EH (cell line): ENCODE results near the gene SWAP70.
"Not testable (repeated sequence)": the region's sequence is repeated elsewhere in the genome, so short reads cannot be mapped to it uniquely, and the experiment has no call there.

Experiments used
- DNase-seq: peaks from one replicate; pipeline ENCODE4 v3.0.0-alpha.2; 2015; ENCODE audit warnings: low read depth

SWAP70 gene

GRCh38 chr11:9692691-9693090 is 28.8 kb downstream of the SWAP70 start:
- DNase-seq = no peak

GRCh38 chr11:9693801-9694553 is 30.1 kb downstream of the SWAP70 start:
- DNase-seq = no peak

DNA sequence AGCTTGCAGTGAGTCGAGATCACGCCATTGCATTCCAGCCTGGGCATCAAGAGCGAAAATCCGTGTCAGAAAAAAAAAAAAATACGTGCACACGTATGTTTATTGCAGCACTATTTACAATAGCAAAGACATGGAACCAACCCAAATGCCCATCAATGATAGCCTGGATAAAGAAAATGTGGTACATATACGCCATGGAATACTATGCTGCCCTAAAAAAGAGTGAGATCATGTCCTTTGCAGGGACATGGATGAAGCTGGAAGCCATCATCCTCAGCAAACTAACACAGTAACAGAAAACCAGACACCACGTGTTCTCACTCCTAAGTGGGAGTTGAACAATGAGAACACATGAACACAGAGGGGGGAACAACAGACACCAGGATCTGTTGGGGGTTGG is 31.4 kb downstream of the SWAP70 start:
- DNase-seq = not testable (repeated sequence)

GRCh38 chr11:9697766-9698165 is 33.9 kb downstream of the SWAP70 start:
- DNase-seq = no peak

GRCh38 chr11:9700105-9700801 is 36.4 kb downstream of the SWAP70 start:
- DNase-seq = no peak

GRCh38 chr11:9701799-9702198 is 37.9 kb downstream of the SWAP70 start:
- no peak for DNase-seq

DNA sequence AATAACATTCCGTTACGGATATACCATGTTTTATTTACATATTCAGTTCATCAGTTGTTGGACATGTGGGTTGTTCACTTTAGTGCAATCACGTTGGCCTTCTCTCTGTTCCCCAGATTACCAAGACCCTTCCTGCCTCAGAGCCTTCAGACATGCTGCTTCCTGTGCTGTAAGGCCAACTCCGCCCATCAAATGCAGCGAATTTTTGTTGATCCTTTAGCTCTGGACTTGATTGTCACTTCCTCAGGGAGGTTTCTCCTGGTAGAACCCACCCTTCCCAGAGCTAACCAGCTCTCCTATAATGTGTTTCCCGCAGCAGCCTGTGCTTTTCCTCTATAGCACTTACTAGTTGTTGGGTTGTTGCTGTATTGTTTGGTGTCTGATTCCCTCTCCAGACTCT is 39.4 kb downstream of the SWAP70 start:
- DNase-seq = no peak

GRCh38 chr11:9704037-9704436 is 40.2 kb downstream of the SWAP70 start:
- no peak for DNase-seq

GRCh38 chr11:9704620-9705019 is 40.7 kb downstream of the SWAP70 start:
- DNase-seq = no peak

DNA sequence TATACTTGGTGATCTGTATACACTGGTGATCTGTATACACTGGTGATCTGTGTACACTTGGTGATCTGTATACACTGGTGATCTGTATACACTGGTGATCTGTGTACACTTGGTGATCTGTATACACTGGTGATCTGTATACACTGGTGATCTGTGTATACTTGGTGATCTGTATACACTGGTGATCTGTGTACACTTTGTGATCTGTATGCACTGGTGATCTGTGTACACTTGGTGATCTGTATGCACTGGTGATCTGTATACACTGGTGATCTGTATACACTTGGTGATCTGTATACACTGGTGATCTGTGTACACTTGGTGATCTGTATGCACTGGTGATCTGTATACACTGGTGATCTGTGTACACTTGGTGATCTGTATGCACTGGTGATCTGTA is 41.5 kb downstream of the SWAP70 start:
- not testable (repeated sequence) for DNase-seq

GRCh38 chr11:9708544-9708943 is 44.7 kb downstream of the SWAP70 start:
- DNase-seq = peak; percentile 39

- DNase-seq = no peak
Measured at GRCh38 chr11:9710223-9710622, 46.3 kb downstream of the SWAP70 start.

GRCh38 chr11:9710852-9711251 is 47.0 kb downstream of the SWAP70 start:
- DNase-seq = no peak

GRCh38 chr11:9711454-9712307 is 47.8 kb downstream of the SWAP70 start:
- no peak for DNase-seq

GRCh38 chr11:9714272-9714940 is 50.5 kb downstream of the SWAP70 start:
- peak; percentile 29 for DNase-seq

DNA sequence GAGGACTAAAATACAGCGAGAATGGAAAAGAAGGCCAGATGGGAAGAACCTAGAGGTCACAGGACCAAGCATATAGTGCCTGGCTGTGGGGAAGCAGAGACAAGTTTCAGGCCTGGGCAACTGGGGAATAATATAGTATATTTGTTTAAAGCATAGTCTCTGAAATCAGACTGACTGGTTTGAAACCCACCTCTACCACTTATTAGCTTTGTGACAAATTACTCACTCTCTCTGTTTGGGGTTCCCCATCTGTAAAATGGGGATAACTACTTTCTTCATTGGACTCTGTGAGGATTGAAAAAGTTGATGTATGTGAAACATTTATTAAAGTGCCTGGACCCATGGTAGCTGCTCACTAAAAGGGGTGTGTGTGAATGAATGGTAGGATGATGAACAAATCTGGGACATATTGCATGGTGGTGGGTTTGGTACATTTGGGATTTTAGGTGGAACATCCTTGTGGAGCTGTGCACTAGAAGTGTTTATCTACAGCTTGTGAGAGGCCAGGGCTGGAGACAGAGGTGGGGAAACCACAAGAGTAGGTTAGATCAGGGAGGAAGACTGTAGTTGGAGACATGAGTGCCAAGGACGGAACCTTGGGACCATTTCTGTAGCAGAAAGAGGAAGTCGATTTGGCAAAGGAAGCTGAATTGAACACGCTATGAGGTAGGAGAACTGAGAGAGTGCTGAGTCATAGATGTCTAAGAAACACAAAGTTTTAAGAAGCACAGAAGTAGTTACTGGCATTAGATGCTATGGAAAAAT is 52.6 kb downstream of the SWAP70 start:
- DNase-seq = peak; percentile 75

- no peak for DNase-seq
Measured at GRCh38 chr11:9717040-9717357, 53.1 kb downstream of the SWAP70 start.

- peak; percentile 61 for DNase-seq
Measured at GRCh38 chr11:9717719-9718118, 53.8 kb downstream of the SWAP70 start.

GRCh38 chr11:9718147-9718546 is 54.3 kb downstream of the SWAP70 start:
- DNase-seq = no peak

DNA sequence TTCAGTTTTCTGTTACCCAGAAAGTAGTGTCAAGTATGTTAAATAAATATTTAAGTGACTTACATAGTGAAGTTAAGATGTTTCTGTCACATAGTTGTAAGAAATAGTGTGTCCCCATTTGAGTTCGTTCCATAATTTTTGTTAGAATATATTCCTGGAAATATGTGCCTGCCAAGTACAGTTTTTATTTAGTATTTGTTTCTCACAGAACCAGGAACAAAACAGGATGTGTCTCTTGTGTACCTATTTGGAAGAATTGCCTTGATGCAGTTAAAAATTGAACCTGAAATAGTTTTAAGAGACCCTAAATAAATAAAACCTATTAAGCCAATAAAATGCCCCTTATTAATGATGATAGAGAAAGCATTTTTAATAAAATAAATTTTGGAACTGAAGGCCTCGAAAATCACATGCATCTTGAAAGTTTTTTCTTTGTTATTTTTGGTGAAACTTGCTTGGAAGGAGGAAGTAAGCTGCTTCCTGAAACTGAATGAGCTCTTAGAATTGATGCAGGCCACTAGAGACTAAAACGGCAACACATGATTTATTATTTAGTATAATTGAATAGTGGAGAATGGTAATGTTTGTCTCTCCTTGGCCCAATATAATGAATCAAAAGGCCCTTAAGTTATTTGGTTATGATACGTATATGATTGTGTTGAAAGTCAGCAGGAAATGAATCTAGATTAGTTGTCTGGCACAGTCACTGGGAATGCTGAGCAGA is 55.9 kb downstream of the SWAP70 start:
- no peak for DNase-seq

GRCh38 chr11:9720290-9720630 is 56.4 kb downstream of the SWAP70 start:
- no peak for DNase-seq
